ENCODE data around the gene TUT4.

Gene TUT4

GRCh38 chr1:52518962-52519361 lies 33.9 kb downstream of the TUT4 start:
- TF ChIP-seq CTCF (IDR thresholded peaks at IDR 0.05; ENCODE audit: low read depth, low read length), result no peak
- no peak overlapping the region for H3K4me3 ChIP-seq (ENCODE audit: low read depth, low read length)

GRCh38 chr1:52511851-52512615 lies 40.9 kb downstream of the TUT4 start:
- TF ChIP-seq CTCF (IDR thresholded peaks at IDR 0.05; ENCODE audit: low read depth, low read length), result no peak
- H3K4me3 ChIP-seq (ENCODE audit: low read depth, low read length), result no peak overlapping the region

- no peak for TF ChIP-seq CTCF (IDR thresholded peaks at IDR 0.05; ENCODE audit: low read depth, low read length)
- H3K4me3 ChIP-seq (ENCODE audit: low read depth, low read length), result no peak overlapping the region
These were observed 41.5 kb downstream of the TUT4 start for GRCh38 chr1:52511439-52511838.

GRCh38 chr1:52506920-52507546 lies 45.9 kb downstream of the TUT4 start:
- H3K4me3 ChIP-seq (ENCODE audit: low read depth, low read length), result no peak overlapping the region
- no peak for TF ChIP-seq CTCF (IDR thresholded peaks at IDR 0.05; ENCODE audit: low read depth, low read length)

- H3K4me3 ChIP-seq (ENCODE audit: low read depth, low read length), result no peak overlapping the region
- no peak for TF ChIP-seq CTCF (IDR thresholded peaks at IDR 0.05; ENCODE audit: low read depth, low read length)
These were observed 46.5 kb downstream of the TUT4 start for GRCh38 chr1:52506349-52506748.

- H3K4me3 ChIP-seq (ENCODE audit: low read depth, low read length), result no peak overlapping the region
- TF ChIP-seq CTCF (IDR thresholded peaks at IDR 0.05; ENCODE audit: low read depth, low read length), result no peak
These were observed 48.2 kb downstream of the TUT4 start for GRCh38 chr1:52504720-52505119.

- TF ChIP-seq CTCF (IDR thresholded peaks at IDR 0.05; ENCODE audit: low read depth, low read length), result no peak
- no peak overlapping the region for H3K4me3 ChIP-seq (ENCODE audit: low read depth, low read length)
These were observed 49.2 kb downstream of the TUT4 start for GRCh38 chr1:52503706-52504105.

Measured in WI38 (cell line).